22Rv1 (cell line): ENCODE results near the gene CYTH1.

ENCODE experiments used
- ZFX ChIP-seq: fragments of 450-650 bp; IDR thresholded peaks from 2 replicates; pipeline ENCODE4 v1.6.1; 2017; ENCODE audit warnings: antibody characterized with exemption, borderline replicate concordance
- TF ChIP-seq, protein P1 (sequence below): fragments of 450-650 bp; IDR thresholded peaks from 2 replicates; pipeline ENCODE4 v1.5.1; 2017; ENCODE audit warnings: mild to moderate bottlenecking

DNA sequence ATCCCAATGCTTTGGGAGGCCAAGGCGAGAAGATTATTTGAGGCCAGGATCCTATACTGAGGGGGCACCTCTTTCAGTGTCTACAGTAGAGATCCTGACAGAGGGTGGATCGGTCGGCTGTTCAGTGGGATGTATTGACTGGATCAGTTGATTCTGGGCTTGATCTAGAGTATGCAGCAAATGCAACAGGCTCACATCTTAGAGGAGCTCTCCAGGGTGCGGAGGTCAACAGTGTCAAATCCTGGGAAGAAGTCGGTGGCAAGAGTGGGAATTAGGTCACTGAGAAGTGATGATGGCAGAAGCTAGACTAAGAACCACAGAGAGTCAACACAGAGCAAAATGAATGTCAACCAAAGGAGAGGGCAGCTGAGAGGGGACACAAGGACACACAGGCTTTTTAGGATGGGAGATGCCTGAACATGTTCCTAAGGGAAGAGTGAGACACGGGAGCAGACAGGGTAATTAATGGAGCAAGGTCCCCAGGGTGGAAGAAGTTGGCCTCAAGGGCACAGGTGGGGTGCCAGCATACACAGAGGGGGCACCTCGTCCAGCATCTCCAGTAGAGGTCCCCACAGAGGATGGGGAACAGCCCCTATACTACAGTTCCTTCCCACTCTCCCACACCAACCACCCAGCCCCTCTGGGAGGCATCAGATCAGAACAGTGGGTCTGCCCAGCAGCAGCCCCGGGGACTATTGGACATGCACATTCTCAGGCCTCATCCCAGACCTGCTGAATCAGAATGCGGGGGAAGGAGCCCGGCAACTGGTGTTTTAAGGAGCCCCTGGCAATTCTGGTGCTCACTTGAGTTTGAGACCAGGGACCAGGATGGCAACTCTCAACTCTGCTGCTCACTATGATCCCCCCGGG, 10.0 kb upstream of the CYTH1 start:
- TF ChIP-seq, protein P1, sequence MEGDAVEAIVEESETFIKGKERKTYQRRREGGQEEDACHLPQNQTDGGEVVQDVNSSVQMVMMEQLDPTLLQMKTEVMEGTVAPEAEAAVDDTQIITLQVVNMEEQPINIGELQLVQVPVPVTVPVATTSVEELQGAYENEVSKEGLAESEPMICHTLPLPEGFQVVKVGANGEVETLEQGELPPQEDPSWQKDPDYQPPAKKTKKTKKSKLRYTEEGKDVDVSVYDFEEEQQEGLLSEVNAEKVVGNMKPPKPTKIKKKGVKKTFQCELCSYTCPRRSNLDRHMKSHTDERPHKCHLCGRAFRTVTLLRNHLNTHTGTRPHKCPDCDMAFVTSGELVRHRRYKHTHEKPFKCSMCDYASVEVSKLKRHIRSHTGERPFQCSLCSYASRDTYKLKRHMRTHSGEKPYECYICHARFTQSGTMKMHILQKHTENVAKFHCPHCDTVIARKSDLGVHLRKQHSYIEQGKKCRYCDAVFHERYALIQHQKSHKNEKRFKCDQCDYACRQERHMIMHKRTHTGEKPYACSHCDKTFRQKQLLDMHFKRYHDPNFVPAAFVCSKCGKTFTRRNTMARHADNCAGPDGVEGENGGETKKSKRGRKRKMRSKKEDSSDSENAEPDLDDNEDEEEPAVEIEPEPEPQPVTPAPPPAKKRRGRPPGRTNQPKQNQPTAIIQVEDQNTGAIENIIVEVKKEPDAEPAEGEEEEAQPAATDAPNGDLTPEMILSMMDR = no peak
- TF ChIP-seq ZFX = no peak
